ENCODE measurements around the gene LRRC2. TPM values are rescaled to one million over a fixed set of nuclear protein-coding genes. Genes with fewer than 3 reads are reported as not detected.

LRRC2 gene
- total and polyA plus RNA-seq, 2 donors (not counting 3 experiments of a cell fraction or from before 2014, with no cell fraction given) = 0.14 to 0.73 TPM

GRCh38 chr3:46470831-46471230 lies 95.3 kb downstream of the LRRC2 start:
- H3K27me3 ChIP-seq (ENCODE audit: control insufficient read depth in 2 of 2, insufficient read depth in 2 of 2, low read length in 2 of 2) = peaks cover 5 to 6% of the 10 kb centered on the region in 2 experiments
- DNase-seq (ENCODE audit: low read depth, low spot score) (no peak), FAIRE-seq (no peak)
- ChIA-PET POLR2A (no interaction called here), CTCF (interaction anchor here (1.6 kb wide), 1 partner anchor 194 kb away, joined by 3 read pairs; no protein-coding TSS in a partner anchor)
- TF ChIP-seq MAX (IDR thresholded peaks at IDR 0.05; ENCODE audit: insufficient read depth, insufficient read length) = no peak
- TF ChIP-seq FOS (IDR thresholded peaks at IDR 0.05; ENCODE audit: borderline replicate concordance, insufficient read depth, low read length) = no peak
- no peak for TF ChIP-seq EZH2 (IDR thresholded peaks at IDR 0.05; ENCODE audit: borderline replicate concordance, low read depth, low read length, severe bottlenecking)
- TF ChIP-seq JUN (IDR thresholded peaks at IDR 0.05; ENCODE audit: borderline replicate concordance, insufficient read depth, insufficient read length, low read depth) = no peak
- no peak overlapping the region for H3K9ac ChIP-seq (replicated peaks; ENCODE audit: extremely low read depth, insufficient read depth, low read length)
- no peaks in the 10 kb centered on the region for H3K79me2 ChIP-seq (ENCODE audit: control insufficient read depth, insufficient read depth, low read length)
- H3K4me3 ChIP-seq (replicated peaks in 1 of 3; ENCODE audit: insufficient read depth in 1 of 3, low read depth in 1 of 3, low read length in 3 of 3) = no peak overlapping the region
- no peaks in the 10 kb centered on the region for H3K36me3 ChIP-seq (ENCODE audit: control insufficient read depth in 2 of 2, extremely low read depth in 1 of 2, insufficient read depth in 2 of 2, low read length in 2 of 2)
- H3K4me2 ChIP-seq (ENCODE audit: insufficient read depth, low read length) = no peak overlapping the region
- no peaks in the 10 kb centered on the region for H3K4me1 ChIP-seq (ENCODE audit: control insufficient read depth, extremely low read depth, insufficient read depth, low read length)
- no peak overlapping the region for H2AFZ ChIP-seq (ENCODE audit: low read depth, low read length)
- no peaks in the 10 kb centered on the region for H3K9me1 ChIP-seq (replicated peaks; ENCODE audit: control insufficient read depth, extremely low read depth, insufficient read depth, low read length)
- no peaks in the 10 kb centered on the region for H3K9me3 ChIP-seq (replicated peaks; ENCODE audit: control insufficient read depth, insufficient read depth, low read length)
- no peaks in the 10 kb centered on the region for H4K20me1 ChIP-seq (replicated peaks; ENCODE audit: control insufficient read depth, extremely low read depth, insufficient read depth, low read length)
- no TSS peak for BruUV-seq (replicated peaks)
- H3K27ac ChIP-seq (ENCODE audit: insufficient read depth, low read depth, low read length) = no peak overlapping the region
- intact Hi-C loops (cut with micrococcal nuclease) (no loop called here), dilution Hi-C loops (cut with MboI; ENCODE audit: extremely low pct_ligation_motif_present, low sequenced_read_pairs) (no loop called here)

- no peak for TF ChIP-seq FOS (IDR thresholded peaks at IDR 0.05; ENCODE audit: borderline replicate concordance, insufficient read depth, low read length)
- TF ChIP-seq EZH2 (IDR thresholded peaks at IDR 0.05; ENCODE audit: borderline replicate concordance, low read depth, low read length, severe bottlenecking) = no peak
- no peak for TF ChIP-seq JUN (IDR thresholded peaks at IDR 0.05; ENCODE audit: borderline replicate concordance, insufficient read depth, insufficient read length, low read depth)
- TF ChIP-seq POLR2A (IDR thresholded peaks at IDR 0.05; ENCODE audit: low read depth, low read length) = no peak
- TF ChIP-seq MAX (IDR thresholded peaks at IDR 0.05; ENCODE audit: insufficient read depth, insufficient read length) = no peak
- TF ChIP-seq CTCF (IDR thresholded peaks at IDR 0.05; ENCODE audit: extremely low read depth in 1 of 2, insufficient read depth in 1 of 2, low read depth in 1 of 2, low read length in 2 of 2) = no peak
- TF ChIP-seq GATA2 (IDR thresholded peaks at IDR 0.05; ENCODE audit: insufficient read depth, insufficient read length, low read depth, low read length) = no peak
- no peak for TF ChIP-seq POLR2AphosphoS5 (IDR thresholded peaks at IDR 0.05; ENCODE audit: insufficient read depth, low read depth, low read length)
- TF ChIP-seq MYC (IDR thresholded peaks at IDR 0.05; ENCODE audit: low read depth, low read length) = no peak
- Histone ChIP-seq H3K79me2 (ENCODE audit: control insufficient read depth, insufficient read depth, low read length) (no peaks in the 10 kb centered on the region), H3K4me2 (ENCODE audit: insufficient read depth, low read length) (no peak overlapping the region), H3K9me1 (replicated peaks; ENCODE audit: control insufficient read depth, extremely low read depth, insufficient read depth, low read length) (no peaks in the 10 kb centered on the region), H3K27me3 (ENCODE audit: control insufficient read depth in 2 of 2, insufficient read depth in 2 of 2, low read length in 2 of 2) (peaks cover under 1 to 2% of the 10 kb centered on the region in 2 experiments), H3K9me3 (replicated peaks; ENCODE audit: control insufficient read depth, insufficient read depth, low read length) (no peaks in the 10 kb centered on the region), H4K20me1 (replicated peaks; ENCODE audit: control insufficient read depth, extremely low read depth, insufficient read depth, low read length) (no peaks in the 10 kb centered on the region), H3K4me1 (ENCODE audit: control insufficient read depth, extremely low read depth, insufficient read depth, low read length) (no peaks in the 10 kb centered on the region), H3K9ac (replicated peaks; ENCODE audit: extremely low read depth, insufficient read depth, low read length) (no peak overlapping the region), H3K27ac (ENCODE audit: insufficient read depth, low read depth, low read length) (no peak overlapping the region), H3K4me3 (replicated peaks in 1 of 3; ENCODE audit: insufficient read depth in 1 of 3, low read depth in 1 of 3, low read length in 3 of 3) (no peak overlapping the region), H2AFZ (ENCODE audit: low read depth, low read length) (no peak overlapping the region), H3K36me3 (ENCODE audit: control insufficient read depth in 2 of 2, extremely low read depth in 1 of 2, insufficient read depth in 2 of 2, low read length in 2 of 2) (no peaks in the 10 kb centered on the region)
- intact Hi-C loops (cut with micrococcal nuclease) = no loop called here
- POLR2A ChIA-PET = no interaction called here
- CTCF ChIA-PET = interaction anchor here (1.6 kb wide), 1 partner anchor 193 kb away, joined by 3 read pairs; no protein-coding TSS in a partner anchor
- no TSS peak for BruUV-seq (replicated peaks)
- dilution Hi-C loops (cut with MboI; ENCODE audit: extremely low pct_ligation_motif_present, low sequenced_read_pairs) = no loop called here
- DNase-seq (ENCODE audit: low read depth, low spot score) (no peak), FAIRE-seq (no peak)
These were observed 96.3 kb downstream of the LRRC2 start for GRCh38 chr3:46469680-46470357.
